Parathyroid adenoma (tissue), 2 donors: ENCODE data around the gene MAPK8IP1.

ENCODE experiments used
- H2AFZ ChIP-seq: fragments of 300-600 bp; sonication (generic); one replicate; pipeline ENCODE4 v1.7.0; 2017; ENCODE audit warnings: antibody characterized with exemption, mild to moderate bottlenecking
- H3K27ac ChIP-seq: fragments of 300-600 bp; sonication (generic); one replicate; pipeline ENCODE4 v1.7.0; 2017
- H3K27me3 ChIP-seq: fragments of 300-600 bp; sonication (generic); one replicate; pipeline ENCODE4 v1.7.0; 2017; ENCODE audit warnings: low read length; ENCODE audit not compliant: control insufficient read depth, insufficient read depth
- H3K36me3 ChIP-seq: fragments of 300-600 bp; sonication (generic); one replicate; pipeline ENCODE4 v1.7.0; 2017; ENCODE audit warnings: low read length; ENCODE audit not compliant: control insufficient read depth, insufficient read depth
- H3K4me1 ChIP-seq: fragments of 300-600 bp; sonication (generic); one replicate; pipeline ENCODE4 v1.7.0; 2017; ENCODE audit warnings: control low read depth
- H3K4me2 ChIP-seq: fragments of 300-600 bp; sonication (generic); one replicate; pipeline ENCODE4 v1.7.0; 2017; ENCODE audit warnings: low read length
- H3K4me3 ChIP-seq: fragments of 300-600 bp; sonication (generic); one replicate; pipeline ENCODE4 v1.7.0; 2017; ENCODE audit warnings: low read depth, low read length
- H3K79me2 ChIP-seq: fragments of 300-600 bp; sonication (generic); one replicate; pipeline ENCODE4 v1.7.0; 2017; ENCODE audit warnings: control low read depth
- H3K9ac ChIP-seq: fragments of 300-600 bp; sonication (generic); one replicate; pipeline ENCODE4 v1.7.0; 2017; ENCODE audit warnings: mild to moderate bottlenecking
- H3K9me3 ChIP-seq: fragments of 300-600 bp; sonication (generic); one replicate; pipeline ENCODE4 v1.7.0; 2017; ENCODE audit warnings: low read length; ENCODE audit not compliant: control insufficient read depth
- CTCF ChIP-seq: fragments of 300-600 bp; sonication (generic); IDR thresholded peaks from one replicate; pipeline ENCODE4 v1.7.0; 2017; ENCODE audit warnings: antibody characterized with exemption, mild to moderate bottlenecking
- donor health status: primary hyperparathyroidism.

The MAPK8IP1 gene

DNA sequence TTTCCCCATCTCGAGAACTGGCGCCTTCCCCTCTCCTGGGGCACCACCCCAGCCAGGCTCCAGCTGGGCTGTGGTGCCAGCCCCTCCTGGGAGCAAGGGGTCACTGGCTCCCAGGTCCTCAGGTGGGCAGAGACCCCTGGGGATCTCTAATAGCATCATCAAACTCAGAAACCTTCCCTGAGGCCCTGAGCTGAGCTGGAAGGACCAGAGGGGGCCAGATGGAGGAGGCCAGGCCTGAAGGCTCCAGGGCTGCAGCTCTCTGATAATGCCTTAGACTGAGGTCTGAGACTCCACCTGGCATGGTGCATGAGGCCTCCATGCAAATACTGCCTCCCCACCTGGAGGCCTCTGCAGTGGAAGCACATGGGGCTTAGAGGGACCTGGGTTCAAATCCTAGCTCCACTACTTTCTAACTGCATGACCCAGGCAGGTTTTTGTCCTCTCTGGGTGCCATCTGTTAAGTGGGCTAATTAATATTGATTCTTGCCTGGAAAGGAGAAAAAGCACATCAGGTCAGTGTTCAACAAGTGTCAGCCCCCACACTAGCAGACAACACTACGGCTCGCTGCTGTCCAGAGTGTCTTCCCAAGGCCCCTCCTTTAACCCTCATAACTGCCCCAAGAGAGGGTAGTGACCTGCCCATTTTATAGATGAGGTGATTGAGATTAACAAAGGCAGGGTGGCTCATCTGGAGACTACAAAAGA is 1.5 kb downstream of the MAPK8IP1 start:
- Histone ChIP-seq H3K4me1 (no peaks in the 10 kb centered on the region), H3K27ac (no peak overlapping the region)

GRCh38 chr11:45887587-45887986 is 2.1 kb downstream of the MAPK8IP1 start:
- H2AFZ ChIP-seq: no peak overlapping the region
- no peak for TF ChIP-seq CTCF
- H3K4me1 ChIP-seq: no peaks in the 10 kb centered on the region
- no peaks in the 10 kb centered on the region for H3K27me3 ChIP-seq
- peaks cover 5% of the 10 kb centered on the region for H3K79me2 ChIP-seq
- H3K9me3 ChIP-seq: no peaks in the 10 kb centered on the region
- H3K27ac ChIP-seq: no peak overlapping the region
- no peak overlapping the region for H3K4me2 ChIP-seq
- H3K4me3 ChIP-seq: no peak overlapping the region
- H3K9ac ChIP-seq: no peak overlapping the region
- H3K36me3 ChIP-seq: no peaks in the 10 kb centered on the region

More for the DNA sequence above, 1.5 kb downstream of the MAPK8IP1 start:
- peaks cover 5% of the 10 kb centered on the region for H3K79me2 ChIP-seq
- no peak overlapping the region for H3K4me2 ChIP-seq
- no peak overlapping the region for H2AFZ ChIP-seq
- no peaks in the 10 kb centered on the region for H3K27me3 ChIP-seq
- no peak for TF ChIP-seq CTCF
- H3K9me3 ChIP-seq: no peaks in the 10 kb centered on the region
- no peaks in the 10 kb centered on the region for H3K36me3 ChIP-seq
- H3K4me3 ChIP-seq: no peak overlapping the region
- no peak overlapping the region for H3K9ac ChIP-seq

GRCh38 chr11:45889555-45889954 is 4.1 kb downstream of the MAPK8IP1 start:
- H3K4me2 ChIP-seq: no peak overlapping the region
- no peaks in the 10 kb centered on the region for H3K4me1 ChIP-seq
- H3K27ac ChIP-seq: no peak overlapping the region
- no peak overlapping the region for H3K9ac ChIP-seq
- H3K4me3 ChIP-seq: no peak overlapping the region
- H3K9me3 ChIP-seq: no peaks in the 10 kb centered on the region
- no peak for TF ChIP-seq CTCF
- H3K79me2 ChIP-seq: peaks cover 5% of the 10 kb centered on the region
- no peak overlapping the region for H2AFZ ChIP-seq
- no peaks in the 10 kb centered on the region for H3K27me3 ChIP-seq
- no peaks in the 10 kb centered on the region for H3K36me3 ChIP-seq

DNA sequence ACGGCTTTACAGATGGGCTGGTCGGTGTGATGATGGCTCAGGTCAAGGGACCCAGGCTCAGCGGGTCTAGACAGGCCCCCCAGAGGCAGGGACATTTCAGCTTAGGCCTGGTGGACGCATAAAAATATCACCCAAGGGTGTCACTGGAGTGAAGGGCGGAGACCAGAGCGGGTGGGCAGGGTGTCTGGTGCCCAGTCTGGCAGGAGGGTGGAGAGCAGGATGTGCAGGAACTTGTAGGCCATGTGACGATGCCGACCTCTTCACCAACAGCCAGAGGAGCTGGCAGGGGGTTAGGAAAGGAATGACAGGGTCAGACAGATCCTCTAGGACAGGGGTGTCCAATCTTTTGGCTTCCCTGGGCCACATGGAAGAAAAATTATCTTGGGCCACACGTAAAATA is 4.5 kb downstream of the MAPK8IP1 start:
- no peak for TF ChIP-seq CTCF
- no peak overlapping the region for H3K27ac ChIP-seq
- H3K36me3 ChIP-seq: no peaks in the 10 kb centered on the region

More for the DNA sequence above, 4.5 kb downstream of the MAPK8IP1 start:
- Histone ChIP-seq H3K9ac (no peak overlapping the region), H3K4me2 (no peak overlapping the region), H3K9me3 (no peaks in the 10 kb centered on the region), H3K27me3 (no peaks in the 10 kb centered on the region), H3K79me2 (peaks cover 5% of the 10 kb centered on the region), H3K4me1 (no peaks in the 10 kb centered on the region), H2AFZ (no peak overlapping the region), H3K4me3 (no peak overlapping the region)
